ENCODE measurements around the gene ADIPOR2.
A peak's percentile ranks its signal among the peaks of the same experiment; 100 is the strongest.
"Not testable (repeated sequence)": the region's sequence is repeated elsewhere in the genome, so short reads cannot be mapped to it uniquely, and the experiment has no call there.

Gene ADIPOR2

DNA sequence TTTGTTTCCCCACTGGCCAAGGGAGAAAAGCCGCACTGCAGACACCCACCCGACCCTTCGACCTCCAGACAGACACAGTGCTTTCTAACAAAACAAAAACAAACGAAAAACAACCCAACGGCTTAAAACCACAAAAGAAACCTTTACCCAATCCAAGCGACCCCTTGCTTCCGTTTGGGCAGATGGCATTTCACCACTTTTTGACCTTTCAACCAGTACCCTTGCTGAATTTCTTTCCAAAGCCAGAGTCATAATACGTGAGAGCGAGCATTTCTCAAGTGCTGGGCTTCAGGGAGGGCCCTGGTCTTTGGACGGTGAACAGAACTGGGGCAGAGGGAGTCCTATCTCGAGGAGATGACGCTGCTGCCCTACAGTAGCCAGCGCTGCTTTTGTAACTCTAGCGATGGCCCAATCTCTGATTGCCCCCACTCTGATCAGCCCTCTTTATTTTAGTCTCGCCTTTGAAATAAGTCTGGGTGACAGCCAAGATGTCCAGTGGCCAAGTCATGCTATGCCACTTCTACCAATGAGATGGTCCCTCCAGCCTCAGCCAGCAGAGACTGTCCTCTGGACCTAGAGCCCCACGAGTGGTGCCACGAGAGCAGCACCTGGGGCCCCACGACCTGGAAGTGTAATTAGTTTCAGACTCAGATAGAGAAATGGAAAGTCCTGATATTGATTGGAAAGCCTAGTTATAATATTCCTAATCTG is 21.9 kb upstream of the ADIPOR2 start:
- Histone ChIP-seq H3K9me3 (ENCODE audit: insufficient read depth, low read depth, low read length) (no peaks in the 10 kb centered on the region), H3K4me3 (ENCODE audit: low read length) (no peak overlapping the region), H3K9ac (ENCODE audit: low read depth, low read length) (no peak overlapping the region), H3K36me3 (ENCODE audit: insufficient read depth, low read depth, low read length) (no peaks in the 10 kb centered on the region), H3K27ac (ENCODE audit: low read length) (no peak overlapping the region), H3K27me3 (ENCODE audit: insufficient read depth, low read length) (peaks cover 6% of the 10 kb centered on the region), H3K4me1 (ENCODE audit: insufficient read depth, low read length) (no peaks in the 10 kb centered on the region)

DNA sequence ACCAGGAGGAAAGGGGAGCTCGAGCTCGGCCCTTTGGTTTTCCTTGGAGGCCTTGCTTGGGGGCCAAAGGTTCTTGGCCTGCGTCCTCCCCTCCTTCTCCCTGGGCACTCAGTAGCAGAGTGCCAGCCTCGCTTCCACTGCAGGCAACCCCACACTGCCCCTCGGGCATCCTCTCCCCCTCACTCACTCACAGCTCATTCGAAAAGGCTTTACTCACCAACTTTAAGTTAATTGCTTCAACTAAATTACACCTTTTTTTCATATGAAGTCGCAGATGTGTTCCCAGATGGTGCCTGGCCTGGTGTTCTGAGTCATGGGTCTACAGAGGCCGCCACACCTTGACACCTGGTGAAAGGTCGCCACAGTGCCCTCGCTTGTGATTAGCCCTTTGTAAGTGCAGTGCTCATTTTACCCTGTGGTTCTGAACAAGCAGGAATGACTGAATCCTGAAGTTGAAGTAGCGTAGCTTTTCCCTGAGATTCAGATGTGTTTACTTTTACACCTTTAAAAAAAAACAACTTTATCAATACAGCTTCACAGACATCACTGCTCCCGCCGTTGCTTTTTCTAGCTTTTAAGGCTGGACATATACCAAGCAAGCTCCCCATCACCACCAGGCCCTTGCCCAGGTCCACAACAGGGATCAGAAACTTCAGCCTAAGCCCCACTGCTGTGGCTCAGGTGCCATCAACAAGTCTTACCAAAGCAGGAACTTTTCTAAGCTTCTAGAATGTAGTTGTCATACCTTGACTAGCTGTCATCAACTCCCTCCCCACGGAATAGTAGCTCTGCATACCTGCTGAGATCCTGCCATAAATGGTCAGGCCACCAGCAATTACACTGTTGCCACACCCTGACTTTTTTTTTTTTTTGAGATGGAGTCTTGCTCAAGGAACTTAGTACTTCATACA is 20.3 kb upstream of the ADIPOR2 start:
- Histone ChIP-seq H3K4me3 (ENCODE audit: low read length) (no peak overlapping the region), H3K27me3 (ENCODE audit: insufficient read depth, low read length) (no peaks in the 10 kb centered on the region), H3K9me3 (ENCODE audit: insufficient read depth, low read depth, low read length) (no peaks in the 10 kb centered on the region), H3K27ac (ENCODE audit: low read length) (no peak overlapping the region), H3K4me1 (ENCODE audit: insufficient read depth, low read length) (no peaks in the 10 kb centered on the region), H3K36me3 (ENCODE audit: insufficient read depth, low read depth, low read length) (no peaks in the 10 kb centered on the region), H3K9ac (ENCODE audit: low read depth, low read length) (no peak overlapping the region)

DNA sequence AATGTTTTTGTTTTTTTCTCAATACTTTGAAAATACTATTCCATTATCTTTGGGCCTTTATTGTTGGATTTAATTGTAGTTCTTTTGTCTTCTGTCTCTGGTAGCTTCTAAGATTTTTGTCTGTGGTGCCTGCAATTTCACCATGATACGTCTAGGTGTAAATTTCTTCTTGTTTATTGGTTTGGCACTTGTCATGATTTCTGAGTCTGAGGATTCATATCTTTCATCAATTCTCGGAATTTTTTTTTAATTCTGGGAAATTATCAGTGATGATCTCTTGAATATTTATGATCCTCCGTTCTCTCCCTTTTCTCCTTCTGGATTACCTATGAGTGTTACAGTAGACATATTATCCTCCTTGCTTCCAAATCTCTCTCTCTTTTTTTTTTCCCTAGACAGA is 14.8 kb upstream of the ADIPOR2 start:
- Histone ChIP-seq H3K36me3 (ENCODE audit: insufficient read depth, low read depth, low read length) (no peaks in the 10 kb centered on the region), H3K9me3 (ENCODE audit: insufficient read depth, low read depth, low read length) (no peaks in the 10 kb centered on the region), H3K27me3 (ENCODE audit: insufficient read depth, low read length) (no peaks in the 10 kb centered on the region), H3K27ac (ENCODE audit: low read length) (no peak overlapping the region), H3K4me1 (ENCODE audit: insufficient read depth, low read length) (no peaks in the 10 kb centered on the region), H3K4me3 (ENCODE audit: low read length) (no peak overlapping the region), H3K9ac (ENCODE audit: low read depth, low read length) (no peak overlapping the region)

GRCh38 chr12:1680804-1681492 is 9.9 kb upstream of the ADIPOR2 start:
- no peak overlapping the region for H3K27ac ChIP-seq (ENCODE audit: low read length)
- H3K9ac ChIP-seq (ENCODE audit: low read depth, low read length) = no peak overlapping the region
- no peaks in the 10 kb centered on the region for H3K9me3 ChIP-seq (ENCODE audit: insufficient read depth, low read depth, low read length)
- no peaks in the 10 kb centered on the region for H3K4me1 ChIP-seq (ENCODE audit: insufficient read depth, low read length)
- no peaks in the 10 kb centered on the region for H3K36me3 ChIP-seq (ENCODE audit: insufficient read depth, low read depth, low read length)
- no peaks in the 10 kb centered on the region for H3K27me3 ChIP-seq (ENCODE audit: insufficient read depth, low read length)
- H3K4me3 ChIP-seq (ENCODE audit: low read length) = no peak overlapping the region

GRCh38 chr12:1681493-1681807 is 9.4 kb upstream of the ADIPOR2 start:
- Histone ChIP-seq H3K4me3 (ENCODE audit: low read length) (no peak overlapping the region), H3K9ac (ENCODE audit: low read depth, low read length) (no peak overlapping the region), H3K4me1 (ENCODE audit: insufficient read depth, low read length) (no peaks in the 10 kb centered on the region), H3K9me3 (ENCODE audit: insufficient read depth, low read depth, low read length) (no peaks in the 10 kb centered on the region), H3K27ac (ENCODE audit: low read length) (no peak overlapping the region), H3K27me3 (ENCODE audit: insufficient read depth, low read length) (no peaks in the 10 kb centered on the region), H3K36me3 (ENCODE audit: insufficient read depth, low read depth, low read length) (no peaks in the 10 kb centered on the region)

DNA sequence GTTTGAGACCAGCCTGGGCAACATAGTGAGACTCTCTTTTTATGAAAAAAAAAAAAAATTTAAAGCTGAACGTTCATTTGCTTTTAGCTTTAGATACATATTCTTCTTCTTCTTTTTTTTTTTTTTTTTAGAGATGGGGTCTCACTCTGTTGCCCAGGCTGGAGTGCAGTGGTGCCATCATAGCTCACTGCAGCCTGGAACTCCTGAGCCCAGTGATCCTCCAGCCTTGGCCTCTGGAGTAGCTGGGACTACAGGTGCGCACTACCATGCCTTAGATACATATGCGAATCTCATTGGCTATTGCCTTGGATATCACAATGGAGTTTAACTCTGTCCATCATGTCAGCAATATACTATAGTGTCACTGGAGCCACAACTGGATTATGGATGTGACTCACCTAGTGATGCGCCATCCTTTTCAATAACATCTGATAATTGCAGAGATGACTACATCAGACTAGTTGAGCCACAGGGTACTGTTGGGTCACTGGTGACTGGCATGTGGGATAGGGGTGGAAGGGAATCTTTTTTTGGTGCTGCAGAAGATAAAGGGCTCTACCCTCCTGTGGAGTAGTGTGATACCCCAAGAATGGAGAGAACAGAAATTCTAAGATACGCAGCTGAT is 2.7 kb upstream of the ADIPOR2 start:
- no peaks in the 10 kb centered on the region for H3K27me3 ChIP-seq (ENCODE audit: insufficient read depth, low read length)
- no peak overlapping the region for H3K27ac ChIP-seq (ENCODE audit: low read length)
- no peak overlapping the region for H3K9ac ChIP-seq (ENCODE audit: low read depth, low read length)
- no peaks in the 10 kb centered on the region for H3K9me3 ChIP-seq (ENCODE audit: insufficient read depth, low read depth, low read length)
- no peak overlapping the region for H3K4me3 ChIP-seq (ENCODE audit: low read length)
- H3K36me3 ChIP-seq (ENCODE audit: insufficient read depth, low read depth, low read length) = no peaks in the 10 kb centered on the region
- H3K4me1 ChIP-seq (ENCODE audit: insufficient read depth, low read length) = peaks cover 7% of the 10 kb centered on the region

GRCh38 chr12:1691123-1692007 is 495 bp downstream of the ADIPOR2 start:
- H3K36me3 ChIP-seq (ENCODE audit: insufficient read depth, low read depth, low read length) = no peaks in the 10 kb centered on the region; the same call in 1 of the 2 replicates
- H3K27ac ChIP-seq (ENCODE audit: low read length) = peak overlapping the region; percentile 74
- H3K9me3 ChIP-seq (ENCODE audit: insufficient read depth, low read depth, low read length) = no peaks in the 10 kb centered on the region
- peak overlapping the region; percentile 99 for H3K4me3 ChIP-seq (ENCODE audit: low read length)
- H3K9ac ChIP-seq (ENCODE audit: low read depth, low read length) = peak overlapping the region; percentile 95
- H3K4me1 ChIP-seq (ENCODE audit: insufficient read depth, low read length) = peaks cover 7% of the 10 kb centered on the region
- H3K27me3 ChIP-seq (ENCODE audit: insufficient read depth, low read length) = no peaks in the 10 kb centered on the region

DNA sequence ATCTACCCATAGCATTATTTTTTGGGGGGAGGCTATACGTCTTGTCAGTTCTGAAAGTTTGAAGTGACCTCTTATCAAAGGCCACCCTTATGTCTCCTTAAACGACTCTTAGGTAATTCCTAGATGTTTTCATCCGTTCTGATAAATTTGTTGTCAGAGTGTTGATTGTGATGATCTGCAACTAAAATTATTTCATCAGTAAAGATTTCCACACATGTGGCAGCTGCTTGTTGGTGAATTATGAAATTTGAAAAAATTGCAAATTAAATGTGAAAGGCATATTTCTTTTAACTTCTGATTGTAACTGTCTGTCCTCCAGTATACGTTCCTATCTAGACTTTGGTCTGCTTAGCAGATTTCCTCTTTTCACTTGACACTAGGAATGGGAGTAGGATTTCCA is 1.4 kb downstream of the ADIPOR2 start:
- Histone ChIP-seq H3K36me3 (ENCODE audit: insufficient read depth, low read depth, low read length) (no peaks in the 10 kb centered on the region; the same call in 1 of the 2 replicates), H3K27me3 (ENCODE audit: insufficient read depth, low read length) (no peaks in the 10 kb centered on the region), H3K9me3 (ENCODE audit: insufficient read depth, low read depth, low read length) (no peaks in the 10 kb centered on the region), H3K4me3 (ENCODE audit: low read length) (peak overlapping the region; percentile 99), H3K27ac (ENCODE audit: low read length) (no peak overlapping the region), H3K9ac (ENCODE audit: low read depth, low read length) (peak overlapping the region; percentile 95; the same call in 1 of the 2 replicates), H3K4me1 (ENCODE audit: insufficient read depth, low read length) (peaks cover 7% of the 10 kb centered on the region)

DNA sequence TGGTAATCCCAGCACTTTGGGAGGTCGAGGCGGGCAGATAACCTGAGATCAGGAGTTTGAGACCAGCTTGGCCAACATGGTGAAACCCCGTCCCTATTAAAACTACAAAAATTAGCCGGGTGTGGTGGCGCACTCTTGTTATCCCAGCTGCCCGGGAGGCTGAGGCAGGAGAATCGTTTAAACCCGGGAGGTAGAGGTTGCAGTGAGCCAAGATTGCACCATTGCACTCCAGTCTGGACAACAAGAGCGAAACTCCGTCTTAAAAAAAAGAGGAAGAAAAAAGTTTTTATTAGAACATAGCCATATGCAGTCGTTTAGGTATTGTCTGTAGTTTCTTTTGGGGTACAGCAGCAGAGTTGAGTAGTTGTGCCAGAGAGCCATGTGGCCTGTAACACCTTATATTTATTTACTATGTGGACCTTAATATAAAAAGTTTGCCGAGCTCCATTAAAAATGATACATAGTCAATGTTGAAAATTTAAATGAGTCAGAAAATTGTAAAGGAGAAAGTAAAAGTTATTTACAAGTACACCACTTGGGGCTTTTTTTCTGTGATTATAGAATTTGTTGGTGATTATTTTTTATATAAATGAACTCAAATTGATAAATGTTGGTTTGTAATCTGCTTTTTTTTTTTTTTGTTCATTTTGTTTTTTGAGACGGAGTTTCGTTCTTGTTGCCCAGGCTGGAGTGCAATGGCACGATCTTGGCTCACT is 2.2 kb downstream of the ADIPOR2 start:
- Histone ChIP-seq H3K9ac (ENCODE audit: low read depth, low read length) (no peak overlapping the region), H3K27me3 (ENCODE audit: insufficient read depth, low read length) (no peaks in the 10 kb centered on the region), H3K27ac (ENCODE audit: low read length) (no peak overlapping the region), H3K4me1 (ENCODE audit: insufficient read depth, low read length) (peaks cover 7% of the 10 kb centered on the region), H3K36me3 (ENCODE audit: insufficient read depth, low read depth, low read length) (no peaks in the 10 kb centered on the region; the same call in 1 of the 2 replicates), H3K4me3 (ENCODE audit: low read length) (no peak overlapping the region; the same call in 1 of the 2 replicates), H3K9me3 (ENCODE audit: insufficient read depth, low read depth, low read length) (no peaks in the 10 kb centered on the region)

DNA sequence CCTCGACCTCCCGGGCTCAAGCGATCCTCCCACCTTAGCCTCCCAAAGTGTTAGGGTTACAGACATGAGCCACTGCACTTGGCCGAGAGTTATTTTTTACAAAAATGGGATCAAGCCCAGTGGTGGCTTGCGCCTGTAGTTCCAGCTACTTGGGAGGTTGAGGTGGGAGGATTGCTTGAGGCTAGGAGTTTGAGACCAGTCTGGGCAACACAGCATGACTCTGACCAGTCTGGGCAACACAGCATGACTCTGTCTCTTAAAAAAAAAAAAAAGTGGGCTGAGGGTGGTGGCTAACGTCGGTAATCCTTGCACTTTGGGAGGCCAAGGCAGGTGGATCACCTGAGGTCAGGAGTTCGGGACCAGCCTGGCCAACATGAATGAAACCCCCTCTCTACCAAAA is 4.2 kb downstream of the ADIPOR2 start:
- H3K4me1 ChIP-seq (ENCODE audit: insufficient read depth, low read length); H3K27me3 ChIP-seq (ENCODE audit: insufficient read depth, low read length); H3K27ac ChIP-seq (ENCODE audit: low read length); H3K4me3 ChIP-seq (ENCODE audit: low read length); H3K36me3 ChIP-seq (ENCODE audit: insufficient read depth, low read depth, low read length); H3K9me3 ChIP-seq (ENCODE audit: insufficient read depth, low read depth, low read length); H3K9ac ChIP-seq (ENCODE audit: low read depth, low read length): not testable (repeated sequence)

All from iPS-20b (cell line).